Liver (tissue), 9 donors: ENCODE data around the gene INPP5A. TPM values are rescaled to one million over a fixed set of nuclear protein-coding genes. Genes with fewer than 3 reads are reported as not detected.

ENCODE experiments used
- DNase-seq: peaks from one replicate; pipeline ENCODE4 v3.0.0-alpha.2; 2017; ENCODE audit warnings: low spot score
- H3K27ac ChIP-seq, 2 donors: one replicate each; pipeline ENCODE4 v1.7.0; 2013; ENCODE audit warnings: inconsistent platforms in 2 of 2, low read length in 2 of 2, control low read depth in 1 of 2, low read depth in 1 of 2, mild to moderate bottlenecking in 1 of 2
- H3K27me3 ChIP-seq, 4 donors: one replicate each; pipeline versions ENCODE4 v1.6.1 to v1.7.0; 2013; ENCODE audit warnings: low read length in 3 of 4, inconsistent platforms in 1 of 4, mild to moderate bottlenecking in 1 of 4, moderate library complexity in 1 of 4; ENCODE audit not compliant: control insufficient read depth in 4 of 4, insufficient read depth in 4 of 4
- H3K36me3 ChIP-seq, 4 donors: one replicate each; pipeline versions ENCODE4 v1.6.1 to v1.7.0; 2013; ENCODE audit warnings: low read length in 3 of 4, mild to moderate bottlenecking in 3 of 4, low read depth in 1 of 4, moderate library complexity in 1 of 4; ENCODE audit not compliant: control insufficient read depth in 4 of 4, insufficient read depth in 3 of 4
- H3K4me1 ChIP-seq, 4 donors: one replicate each; pipeline versions ENCODE4 v1.6.1 to v1.7.0; 2013; ENCODE audit warnings: low read length in 3 of 4, mild to moderate bottlenecking in 3 of 4, moderate library complexity in 1 of 4; ENCODE audit not compliant: control insufficient read depth in 4 of 4, insufficient read depth in 4 of 4
- H3K4me3 ChIP-seq, 3 donors: one replicate each; pipeline versions ENCODE4 v1.6.1 to v1.7.0; 2013; ENCODE audit warnings: low read length in 3 of 3, control low read depth in 1 of 3, low read depth in 1 of 3, mild to moderate bottlenecking in 1 of 3
- H3K9ac ChIP-seq, 2 donors: one replicate each; pipeline ENCODE4 v1.7.0; 2013; ENCODE audit warnings: low read length in 2 of 2, mild to moderate bottlenecking in 2 of 2, moderate library complexity in 2 of 2, control low read depth in 1 of 2, low read depth in 1 of 2
- H3K9me3 ChIP-seq, 4 donors: one replicate each; pipeline versions ENCODE4 v1.6.1 to v1.7.0; 2013; ENCODE audit warnings: low read length in 3 of 4; ENCODE audit not compliant: control insufficient read depth in 4 of 4
- ATF3 ChIP-seq: IDR thresholded peaks from 2 replicates; pipeline ENCODE4 v1.6.1; 2016; ENCODE audit warnings: antibody characterized with exemption
- CTCF ChIP-seq: fragments of 150-350 bp; IDR thresholded peaks from 2 replicates; pipeline ENCODE4 v1.5.1; 2017; ENCODE audit warnings: improper control_type of control experiment, low read depth, low read length; ENCODE audit not compliant: missing input control
- EGR1 ChIP-seq, 2 donors: IDR thresholded peaks; 2 replicates each; pipeline ENCODE4 v1.6.1; 2016 to 2018; ENCODE audit warnings: antibody characterized with exemption in 2 of 2, low read depth in 2 of 2
- FOXA1 ChIP-seq: IDR thresholded peaks from 2 replicates; pipeline ENCODE4 v1.6.1; 2016; ENCODE audit warnings: antibody characterized with exemption
- FOXA2 ChIP-seq: IDR thresholded peaks from 2 replicates; pipeline ENCODE4 v1.6.1; 2016; ENCODE audit warnings: antibody characterized with exemption
- GABPA ChIP-seq, 2 donors: IDR thresholded peaks in 1 of 2; conservative IDR thresholded peaks in 1 of 2; 2 replicates each; pipeline ENCODE4 v1.6.1; 2016; ENCODE audit warnings: antibody characterized with exemption in 2 of 2, mild to moderate bottlenecking in 1 of 2, moderate library complexity in 1 of 2
- HNF4A ChIP-seq, 2 donors: conservative IDR thresholded peaks; 2 replicates each; pipeline ENCODE4 v1.6.1; 2016; ENCODE audit warnings: antibody characterized with exemption in 2 of 2, mild to moderate bottlenecking in 2 of 2
- HNF4G ChIP-seq: IDR thresholded peaks from 2 replicates; pipeline ENCODE4 v1.6.1; 2016; ENCODE audit warnings: antibody characterized with exemption
- JUND ChIP-seq, 2 donors: IDR thresholded peaks; 2 replicates each; pipeline ENCODE4 v1.6.1; 2016; ENCODE audit warnings: antibody characterized with exemption in 2 of 2
- MAX ChIP-seq: IDR thresholded peaks from 2 replicates; pipeline ENCODE4 v1.6.1; 2016; ENCODE audit warnings: antibody characterized with exemption
- NR2F2 ChIP-seq: IDR thresholded peaks from 2 replicates; pipeline ENCODE4 v1.6.1; 2016; ENCODE audit warnings: antibody characterized with exemption
- RAD21 ChIP-seq, 2 donors: IDR thresholded peaks; 2 replicates each; pipeline ENCODE4 v1.6.1; 2016; ENCODE audit warnings: antibody characterized with exemption in 2 of 2, mild to moderate bottlenecking in 2 of 2
- REST ChIP-seq: IDR thresholded peaks from 2 replicates; pipeline ENCODE4 v1.6.1; 2016; ENCODE audit warnings: antibody characterized with exemption, mild to moderate bottlenecking
- RXRA ChIP-seq, 2 donors: IDR thresholded peaks; 2 replicates each; pipeline ENCODE4 v1.6.1; 2017 to 2018; ENCODE audit warnings: antibody characterized with exemption in 2 of 2, mild to moderate bottlenecking in 1 of 2
- SP1 ChIP-seq: IDR thresholded peaks from 2 replicates; pipeline ENCODE4 v1.6.1; 2018; ENCODE audit warnings: antibody characterized with exemption, mild to moderate bottlenecking
- TAF1 ChIP-seq: conservative IDR thresholded peaks from 2 replicates; pipeline ENCODE4 v1.6.1; 2016; ENCODE audit warnings: antibody characterized with exemption, mild to moderate bottlenecking
- YY1 ChIP-seq: IDR thresholded peaks from 2 replicates; pipeline ENCODE4 v1.6.1; 2016; ENCODE audit warnings: antibody characterized with exemption, mild to moderate bottlenecking
- WGBS: extraction: QIAGEN DNeasy Blood & Tissue Kit; methylation state at CpG from one replicate; pipeline ENCODE4 v1.1.7; 2013; 5-methylcytosine and 5-hydroxymethylcytosine counted together
- polyA plus RNA-seq, 2 donors: library from polyadenylated mRNA; stranded (reverse) in 1 of 2; unstranded in 1 of 2; fragments of 200-250 nt in 1 of 2; fragments of >200 nt in 1 of 2; fragmentation: Nextera tagmentation in 1 of 2; extraction: Ambion mirVana in 1 of 2; gene quantifications; one replicate each; pipeline versions ENCODE4 v1.2.1 to v1.2.3, GENCODE V29; 2013 to 2015
- total RNA-seq, 2 donors: library from RNA; depleted of rRNA; stranded (reverse); fragments of >200 nt; gene quantifications; one replicate each; pipeline ENCODE4 v1.2.3, GENCODE V29; 2014
- TF ChIP-seq, protein P1 (sequence below): IDR thresholded peaks from 2 replicates; pipeline ENCODE4 v1.6.1; 2016; ENCODE audit warnings: antibody characterized with exemption
- donor health status: healthy.
- donor health status: healthy.
- donor health status: healthy.
- donor health status: healthy.
- donor health status: healthy.

Gene INPP5A
- total and polyA plus RNA-seq, 4 donors, result 4.3 to 26.5 (median 10.9) TPM

- H3K36me3 ChIP-seq, result no peaks in the 10 kb centered on the region
- no peak for DNase-seq
- H3K4me3 ChIP-seq, result no peak overlapping the region
- H3K4me1 ChIP-seq, result no peaks in the 10 kb centered on the region
- TF ChIP-seq HNF4G, result no peak
- TF ChIP-seq, protein P1, sequence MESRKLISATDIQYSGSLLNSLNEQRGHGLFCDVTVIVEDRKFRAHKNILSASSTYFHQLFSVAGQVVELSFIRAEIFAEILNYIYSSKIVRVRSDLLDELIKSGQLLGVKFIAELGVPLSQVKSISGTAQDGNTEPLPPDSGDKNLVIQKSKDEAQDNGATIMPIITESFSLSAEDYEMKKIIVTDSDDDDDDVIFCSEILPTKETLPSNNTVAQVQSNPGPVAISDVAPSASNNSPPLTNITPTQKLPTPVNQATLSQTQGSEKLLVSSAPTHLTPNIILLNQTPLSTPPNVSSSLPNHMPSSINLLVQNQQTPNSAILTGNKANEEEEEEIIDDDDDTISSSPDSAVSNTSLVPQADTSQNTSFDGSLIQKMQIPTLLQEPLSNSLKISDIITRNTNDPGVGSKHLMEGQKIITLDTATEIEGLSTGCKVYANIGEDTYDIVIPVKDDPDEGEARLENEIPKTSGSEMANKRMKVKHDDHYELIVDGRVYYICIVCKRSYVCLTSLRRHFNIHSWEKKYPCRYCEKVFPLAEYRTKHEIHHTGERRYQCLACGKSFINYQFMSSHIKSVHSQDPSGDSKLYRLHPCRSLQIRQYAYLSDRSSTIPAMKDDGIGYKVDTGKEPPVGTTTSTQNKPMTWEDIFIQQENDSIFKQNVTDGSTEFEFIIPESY, result no peak
- no peak for TF ChIP-seq JUND (IDR thresholded peaks at IDR 0.05)
- TF ChIP-seq REST, result no peak
- no peak for TF ChIP-seq EGR1 (IDR thresholded peaks at IDR 0.05; ENCODE audit: low read depth in 2 of 2)
- TF ChIP-seq NR2F2, result no peak
- no peak for TF ChIP-seq MAX
- TF ChIP-seq TAF1, result no peak
- TF ChIP-seq CTCF, result no peak
- no peak for TF ChIP-seq ATF3
- no peak for TF ChIP-seq HNF4A (conservative IDR thresholded peaks at IDR 0.05)
- no peak for TF ChIP-seq GABPA (IDR thresholded peaks at IDR 0.05 in 1 of 2, conservative IDR thresholded peaks at IDR 0.05 in 1 of 2)
- no peak for TF ChIP-seq RXRA (IDR thresholded peaks at IDR 0.05)
- TF ChIP-seq SP1, result no peak
- TF ChIP-seq YY1, result no peak
- TF ChIP-seq FOXA2, result no peak
- no peak for TF ChIP-seq RAD21 (IDR thresholded peaks at IDR 0.05)
- no peak for TF ChIP-seq FOXA1
- peaks cover 0 to 1% (median 0%) of the 10 kb centered on the region in 4 donors for H3K27me3 ChIP-seq
- H3K27ac ChIP-seq, result no peak overlapping the region
- H3K9me3 ChIP-seq, result peaks cover 0 to 5% (median 1%) of the 10 kb centered on the region in 4 donors
- H3K9ac ChIP-seq, result no peak overlapping the region
- WGBS, result 71% methylated on average over 21 of the region's 21 CpGs
Measured at GRCh38 chr10:132805599-132805998, 268.0 kb downstream of the INPP5A start.
